Hematopoietic multipotent progenitor cell treated with erythropoietin and hydrocortisone succinate and interleukin-3 and kit ligand, for 17 days (in vitro differentiated cells): Measurements from ENCODE around the gene SLC5A5.

Experiments used
- DNase-seq: peaks from one replicate; pipeline ENCODE4 v3.0.0-alpha.2; 2015; ENCODE audit warnings: low spot score

The SLC5A5 gene

DNA sequence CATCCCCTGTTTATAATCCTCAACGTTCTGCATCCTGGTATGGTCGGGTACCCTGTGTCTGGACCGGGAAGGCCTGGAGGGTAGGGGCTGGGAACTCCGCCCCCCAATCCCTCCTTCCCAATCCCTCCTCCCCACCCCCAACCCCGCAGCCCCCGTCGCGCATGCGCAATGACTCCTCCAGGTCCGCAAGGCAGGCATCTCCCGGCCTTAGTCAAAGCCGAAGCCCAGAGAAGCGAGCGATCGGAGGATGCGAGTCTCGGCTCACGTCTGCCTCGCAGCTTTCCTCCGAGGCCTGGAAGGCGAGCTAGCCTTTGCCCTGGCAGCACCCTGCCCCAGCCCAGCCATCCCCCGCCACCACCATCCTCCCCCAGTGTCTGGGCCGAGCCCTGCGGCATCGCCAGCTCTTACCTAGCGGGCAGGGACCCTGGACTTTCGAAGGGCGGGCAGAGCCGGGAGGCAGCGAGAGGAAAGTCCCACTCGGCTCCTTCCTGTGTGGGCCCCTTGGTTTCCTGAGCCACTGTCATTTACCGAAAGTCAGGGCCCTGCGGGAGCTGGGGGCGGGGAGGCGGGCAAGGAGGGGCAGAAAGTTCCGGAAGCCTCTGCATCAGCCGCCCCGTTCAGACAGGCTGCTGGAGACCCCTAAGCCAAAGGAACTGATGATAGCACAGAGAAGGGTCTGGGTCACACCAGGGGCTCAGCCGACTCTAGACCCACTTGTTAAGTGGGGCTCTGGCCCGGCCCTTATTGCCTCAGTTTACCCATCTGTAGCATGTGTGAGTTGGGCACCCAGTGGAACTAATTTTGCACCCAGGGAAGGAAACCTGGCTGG lies 24.0 kb upstream of the SLC5A5 start, which contains the start of gene JAK3:
JAK3 (minus strand) TSS at position 445 of the 829 bp plus-strand sequence. CDS start 3,565 bp downstream, outside the sequence.
- DNase-seq, result no peak

DNA sequence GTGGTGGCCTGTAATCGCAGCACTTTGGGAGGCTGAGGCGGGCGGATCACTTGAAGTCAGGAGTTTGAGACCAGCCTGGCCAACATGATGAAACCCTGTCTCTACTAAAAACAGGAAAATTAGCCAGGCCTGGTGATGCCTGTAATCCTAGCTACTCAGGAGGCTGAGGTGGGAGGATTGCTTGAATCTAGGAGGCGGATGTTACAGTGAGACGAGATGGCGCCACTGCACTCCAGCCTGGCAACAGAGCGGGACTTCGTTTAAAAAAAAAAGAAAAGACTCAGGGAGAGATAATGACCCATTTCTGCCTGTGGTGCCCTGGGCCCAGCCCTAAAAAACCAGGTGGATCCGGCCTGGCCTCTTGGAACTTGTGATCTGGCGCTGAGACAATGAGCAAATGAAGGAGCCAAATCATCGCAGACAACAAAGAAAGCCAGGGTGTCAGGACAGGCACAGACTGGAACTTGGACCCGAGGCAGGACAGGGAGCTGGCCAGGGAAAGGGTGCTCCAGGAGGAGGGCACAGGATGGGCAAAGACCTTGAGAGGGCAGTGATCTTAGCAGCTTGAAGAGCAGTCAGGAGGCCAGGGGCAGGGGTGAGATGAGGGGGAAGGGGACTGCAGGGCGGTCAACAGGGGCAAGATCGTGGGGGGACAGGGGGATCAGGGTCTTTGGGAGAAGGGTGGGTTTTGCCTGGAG lies 23.0 kb upstream of the SLC5A5 start:
- DNase-seq, result no peak

DNA sequence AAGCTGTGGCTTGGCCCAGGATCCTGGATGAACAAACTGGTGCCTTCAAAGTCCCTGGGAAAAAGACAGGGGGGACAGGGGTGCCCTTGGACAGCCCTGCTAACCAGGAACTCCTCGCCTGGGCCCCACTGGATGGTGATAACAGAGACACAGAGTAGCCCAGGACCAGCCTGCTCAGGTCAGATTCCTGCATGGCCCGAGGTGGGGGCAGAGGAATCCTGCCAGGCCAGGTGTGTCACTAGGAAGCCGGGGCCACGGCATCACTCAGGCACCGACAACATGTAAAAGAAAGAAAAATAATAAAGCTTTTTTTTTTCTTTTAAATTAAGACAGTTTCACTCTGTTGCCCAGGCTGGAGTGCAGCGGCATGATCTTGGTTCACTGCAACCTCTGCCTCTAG lies 17.7 kb upstream of the SLC5A5 start:
- no peak for DNase-seq

GRCh38 chr19:17855280-17856152 lies 16.2 kb upstream of the SLC5A5 start:
- peak; percentile 87 for DNase-seq

GRCh38 chr19:17859533-17860330 lies 12.0 kb upstream of the SLC5A5 start, which contains the start of gene RPL18A:
Gene RPL18A, plus strand, starts transcription at chr19:17859910. Its CDS starts 47 bp downstream, at chr19:17859957.
- DNase-seq, result peak; percentile 100

GRCh38 chr19:17860331-17860992 lies 11.3 kb upstream of the SLC5A5 start:
- DNase-seq, result no peak

DNA sequence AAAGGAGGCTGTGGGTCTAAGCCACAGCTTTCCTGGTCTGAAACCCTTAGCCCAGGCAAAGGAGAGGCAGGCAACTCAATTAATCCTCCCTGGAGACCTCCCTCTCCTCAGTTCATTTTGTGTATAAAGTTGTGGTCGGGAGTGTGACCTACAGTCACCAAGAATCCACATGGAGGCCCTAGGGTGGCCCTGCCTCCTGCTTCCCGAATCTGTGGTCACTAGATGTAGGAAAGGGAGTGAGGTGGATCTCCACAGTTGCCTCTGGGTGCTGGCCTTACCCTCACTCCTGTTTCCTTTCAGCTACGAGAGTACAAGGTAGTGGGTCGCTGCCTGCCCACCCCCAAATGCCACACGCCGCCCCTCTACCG lies 10.8 kb upstream of the SLC5A5 start:
- DNase-seq, result no peak

DNA sequence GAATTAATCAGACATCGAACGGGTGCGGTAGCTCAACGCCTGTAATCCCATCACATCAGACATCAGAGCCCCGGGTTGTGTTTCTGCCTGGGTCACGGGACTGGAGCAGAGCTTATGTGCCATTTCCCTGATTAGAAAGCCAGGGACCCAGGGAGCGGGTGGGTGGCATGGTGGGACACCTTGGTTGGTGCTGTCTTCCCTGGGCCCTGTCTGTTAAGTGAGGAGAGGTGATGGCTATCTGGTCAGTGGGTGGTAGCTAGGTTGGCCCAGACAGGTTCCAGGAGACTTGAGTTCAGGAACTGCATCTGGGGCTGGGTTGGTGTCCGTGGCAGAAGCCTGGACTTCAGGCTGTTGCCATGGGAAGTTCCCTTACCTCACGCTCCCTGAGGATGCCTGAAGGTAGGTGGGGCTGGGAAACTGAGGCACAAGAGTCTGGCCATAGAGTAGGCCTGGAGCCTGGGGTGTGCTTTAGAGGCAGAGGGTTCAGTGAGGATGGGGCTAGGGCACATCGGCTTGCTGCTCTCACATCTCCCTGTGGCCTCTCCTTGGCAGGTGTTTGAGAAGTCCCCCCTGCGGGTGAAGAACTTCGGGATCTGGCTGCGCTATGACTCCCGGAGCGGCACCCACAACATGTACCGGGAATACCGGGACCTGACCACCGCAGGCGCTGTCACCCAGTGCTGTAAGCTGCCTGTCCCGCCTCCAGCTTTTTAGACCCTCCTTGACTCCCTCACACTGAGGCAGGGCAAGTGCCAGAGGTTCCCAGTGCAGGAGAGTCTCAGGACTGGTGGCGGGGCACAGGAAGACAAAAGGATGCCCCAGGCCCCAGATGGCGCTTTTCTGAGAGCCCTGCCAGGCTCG lies 10.0 kb upstream of the SLC5A5 start:
- no peak for DNase-seq

- DNase-seq, result no peak
Observed at GRCh38 chr19:17862711-17863519, 8.8 kb upstream of the SLC5A5 start.

DNA sequence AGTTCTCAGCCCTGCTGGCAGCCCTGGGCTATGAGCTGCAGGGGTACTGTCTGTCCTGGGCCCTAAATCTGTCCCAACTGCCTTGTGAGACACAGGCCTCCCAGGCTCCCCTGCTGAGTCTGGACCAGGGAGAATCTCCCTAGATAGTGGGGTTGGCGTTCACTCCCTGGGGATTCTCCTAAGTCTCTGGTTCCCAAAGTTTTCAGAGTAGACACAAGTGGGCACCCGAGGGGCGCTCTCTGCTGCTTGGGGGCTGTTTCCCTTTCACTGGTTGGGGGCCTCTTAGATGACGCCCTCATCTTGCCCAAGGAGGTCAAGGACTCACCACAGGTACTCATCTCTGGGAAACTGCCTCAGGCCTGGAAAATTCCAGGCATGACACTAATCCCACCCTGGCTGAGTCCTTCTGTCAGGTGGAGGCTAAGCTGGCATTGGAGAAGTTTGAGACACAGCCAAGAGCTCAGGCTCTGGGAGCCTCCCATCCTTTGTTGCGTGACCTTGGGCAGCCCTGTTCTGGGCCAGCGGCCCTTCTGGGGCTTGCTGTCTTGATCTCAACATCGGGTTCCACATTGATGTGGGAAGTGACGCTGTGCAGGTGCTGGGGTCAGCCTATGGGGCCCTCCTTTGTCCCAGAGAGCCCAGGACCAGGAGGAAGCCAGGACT lies 8.1 kb upstream of the SLC5A5 start:
- no peak for DNase-seq

GRCh38 chr19:17865364-17866311 lies 6.1 kb upstream of the SLC5A5 start:
- DNase-seq, result no peak

DNA sequence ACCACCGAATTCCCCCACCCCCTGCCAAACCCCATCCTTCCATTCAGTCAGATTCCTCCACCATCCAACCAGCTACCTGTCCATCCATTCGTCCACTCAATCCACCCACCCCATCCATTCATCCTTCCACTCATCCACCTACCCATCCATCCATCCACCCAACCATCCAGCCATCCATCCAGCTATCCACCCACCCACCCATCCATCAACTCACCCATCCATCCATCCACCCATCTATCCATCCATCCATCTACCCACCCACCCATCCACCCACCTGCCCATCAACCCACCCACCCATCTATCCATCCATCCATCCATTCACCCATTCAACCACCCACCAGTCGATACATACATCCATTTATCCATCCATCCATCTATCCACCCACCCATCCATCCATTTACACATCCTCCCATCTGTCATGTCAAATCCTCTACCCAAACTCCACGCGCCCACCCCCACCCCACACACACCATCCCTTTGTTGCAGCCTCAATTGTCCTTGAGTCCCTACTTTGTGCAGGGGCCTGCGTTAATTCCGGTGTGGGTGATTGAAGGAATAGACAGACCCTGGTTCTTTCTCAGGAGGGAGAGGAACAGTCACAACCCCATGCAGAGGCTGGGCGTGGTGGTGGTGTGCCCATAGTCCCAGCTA lies 5.3 kb upstream of the SLC5A5 start:
- no peak for DNase-seq

DNA sequence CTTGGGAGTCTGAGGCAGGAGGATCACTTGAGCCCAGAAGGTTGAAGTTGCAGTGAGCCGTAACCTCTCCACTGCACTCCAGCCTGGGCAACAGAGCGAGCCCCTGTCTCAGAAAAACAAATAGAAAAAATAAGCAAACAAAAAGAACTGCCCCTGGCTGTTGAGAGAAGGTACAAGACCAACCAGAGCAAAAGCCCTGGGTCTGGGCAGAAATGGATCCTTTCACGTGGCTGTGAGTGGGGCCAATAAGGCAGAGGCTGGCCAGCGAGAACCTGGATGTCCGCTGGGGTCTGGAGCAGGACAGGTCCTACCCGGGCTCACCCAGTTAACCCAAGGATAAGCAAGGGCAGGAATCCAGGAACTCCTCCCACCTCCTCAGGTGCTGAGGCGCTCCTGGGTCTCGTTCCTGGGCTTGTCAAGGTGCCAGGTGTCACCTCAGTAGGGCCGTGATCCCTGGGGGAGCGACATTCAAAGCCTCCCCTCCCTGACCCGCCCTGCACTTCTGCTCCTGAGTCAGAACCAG lies 4.7 kb upstream of the SLC5A5 start:
- no peak for DNase-seq

DNA sequence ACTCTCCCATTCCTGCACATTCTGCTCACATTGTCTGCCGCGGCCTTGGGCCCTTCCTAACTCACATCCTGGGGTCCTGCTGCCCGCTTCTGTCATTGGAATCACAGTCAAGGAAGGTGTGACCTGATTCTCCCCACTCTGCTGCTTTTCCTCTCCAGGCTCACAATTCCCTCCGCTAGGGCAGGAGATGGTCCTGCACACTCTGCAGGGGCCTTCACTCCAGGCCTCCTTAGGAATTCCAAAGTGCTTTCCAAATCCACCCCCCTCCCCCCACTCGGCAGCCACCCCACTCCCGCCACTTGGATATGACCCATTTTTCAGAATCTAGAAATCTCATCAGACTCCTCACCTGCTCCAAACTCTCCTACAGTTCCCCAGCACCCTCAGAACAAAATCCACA lies 3.1 kb upstream of the SLC5A5 start:
- no peak for DNase-seq

GRCh38 chr19:17869114-17869608 lies 2.6 kb upstream of the SLC5A5 start:
- no peak for DNase-seq
